Left ventricle myocardium superior (tissue), 1 donor: ENCODE results near the gene VWA8. TPM values are rescaled to one million over a fixed set of nuclear protein-coding genes. Genes with fewer than 3 reads are reported as not detected.
"Not testable (repeated sequence)": the region's sequence is repeated elsewhere in the genome, so short reads cannot be mapped to it uniquely, and the experiment has no call there.

Experiments
- ATAC-seq: fragments of 200-7000 bp; cut with Tn5 transposase; one replicate; pipeline ENCODE4 v1.9.1; 2020; ENCODE audit warnings: mild to moderate bottlenecking, moderate library complexity
- DNase-seq: peaks from one replicate; pipeline ENCODE4 v3.0.0-alpha.2; 2020
- intact Hi-C: fragments of 100-400 bp; cut with micrococcal nuclease; formaldehyde crosslinking; loops from one replicate; pipeline ENCODE4 v1.11.0; 2022
- total RNA-seq: library from RNA; stranded (reverse); fragmentation: NEBNext Ultra II Directional; extraction: Animal tissue kit (Norgen Biotek cat#: 25700); gene quantifications from one replicate; pipeline ENCODE4 v1.2.1, GENCODE V29; 2021
- donor health status: DM: no; HTN: yes; CAD: no; lungs with severe emphysema.

Gene VWA8
- total RNA-seq, 1 donor from 2014 or later: 45.0 TPM

- intact Hi-C loops: no loop called here
- ATAC-seq: no peak
These were observed 139.7 kb downstream of the VWA8 start for GRCh38 chr13:41821238-41821594.

GRCh38 chr13:41820581-41821237 lies 140.2 kb downstream of the VWA8 start:
- no peak for ATAC-seq
- DNase-seq: no peak
- intact Hi-C loops: no loop called here

More at GRCh38 chr13:41821238-41821594, 139.7 kb downstream of the VWA8 start:
- no peak for DNase-seq

GRCh38 chr13:41816057-41816456 lies 144.9 kb downstream of the VWA8 start:
- DNase-seq: no peak
- intact Hi-C loops: no loop called here
- ATAC-seq: no peak

- intact Hi-C loops: no loop called here
- ATAC-seq: no peak
These were observed 147.5 kb downstream of the VWA8 start for GRCh38 chr13:41813426-41813825.

GRCh38 chr13:41812851-41813250 lies 148.1 kb downstream of the VWA8 start:
- ATAC-seq (no peak), DNase-seq (no peak)
- intact Hi-C loops: no loop called here

More at GRCh38 chr13:41813426-41813825, 147.5 kb downstream of the VWA8 start:
- no peak for DNase-seq

GRCh38 chr13:41812237-41812636 lies 148.7 kb downstream of the VWA8 start:
- ATAC-seq (peak; percentile 61), DNase-seq (no peak)
- intact Hi-C loops: no loop called here

GRCh38 chr13:41811588-41812021 lies 149.3 kb downstream of the VWA8 start:
- DNase-seq: no peak
- peak; percentile 59 for ATAC-seq
- intact Hi-C loops: no loop called here

- intact Hi-C loops: no loop called here
- ATAC-seq (no peak), DNase-seq (no peak)
These were observed 150.9 kb downstream of the VWA8 start for GRCh38 chr13:41809962-41810361.

- ATAC-seq, intact Hi-C loops, DNase-seq: not testable (repeated sequence)
These were observed 157.5 kb downstream of the VWA8 start for GRCh38 chr13:41803445-41803735.

GRCh38 chr13:41802684-41803444 lies 158.0 kb downstream of the VWA8 start:
- intact Hi-C loops: no loop called here
- DNase-seq (no peak), ATAC-seq (no peak)

- no peak for DNase-seq
- ATAC-seq: peak; percentile 15
- intact Hi-C loops: no loop called here
These were observed 158.7 kb downstream of the VWA8 start for GRCh38 chr13:41802043-41802683.

GRCh38 chr13:41791056-41791455 lies 169.9 kb downstream of the VWA8 start:
- DNase-seq: no peak
- ATAC-seq: no peak
- intact Hi-C loops: no loop called here

- intact Hi-C loops: no loop called here
- ATAC-seq: peak; percentile 84
These were observed 172.4 kb downstream of the VWA8 start for GRCh38 chr13:41788552-41788951.

GRCh38 chr13:41785402-41786172 lies 175.3 kb downstream of the VWA8 start:
- peak; percentile 52 for ATAC-seq
- no peak for DNase-seq
- intact Hi-C loops: no loop called here

More at GRCh38 chr13:41788552-41788951, 172.4 kb downstream of the VWA8 start:
- DNase-seq: no peak

- intact Hi-C loops: no loop called here
- DNase-seq: no peak
- peak; percentile 38 for ATAC-seq
These were observed 178.8 kb downstream of the VWA8 start for GRCh38 chr13:41782086-41782485.

- no peak for DNase-seq
- intact Hi-C loops: no loop called here
- peak; percentile 72 for ATAC-seq
These were observed 179.9 kb downstream of the VWA8 start for GRCh38 chr13:41780715-41781706.

GRCh38 chr13:41775251-41775650 lies 185.7 kb downstream of the VWA8 start:
- ATAC-seq: no peak
- intact Hi-C loops: no loop called here
- DNase-seq: no peak

GRCh38 chr13:41774605-41775218 lies 186.2 kb downstream of the VWA8 start:
- intact Hi-C loops: no loop called here
- no peak for ATAC-seq
- no peak for DNase-seq
